Keratinocyte (primary cell): ENCODE measurements around the gene LOXHD1. TPM values are rescaled to one million over a fixed set of nuclear protein-coding genes. Genes with fewer than 3 reads are reported as not detected.

ENCODE experiments used
- DNase-seq: peaks from one replicate; pipeline ENCODE4 v3.0.0-alpha.2; 2011; ENCODE audit warnings: low read depth, missing footprints, low spot score
- FAIRE-seq: peaks from 2 replicates; lab custom pipeline; 2011; peaks lifted over from hg19 to GRCh38; lab: Jason Lieb, UNC
- H2AFZ ChIP-seq: 2 replicates; pipeline ENCODE4 v1.6.0; 2012; ENCODE audit warnings: low read length, control low read depth, inconsistent platforms; ENCODE audit not compliant: control insufficient read depth
- H3K27ac ChIP-seq: 2 replicates; pipeline ENCODE4 v1.5.1; 2011; ENCODE audit warnings: low read length; ENCODE audit not compliant: control insufficient read depth, insufficient read depth
- H3K27me3 ChIP-seq: 3 replicates; pipeline ENCODE4 v1.6.0; 2011; ENCODE audit warnings: low read length; ENCODE audit not compliant: control insufficient read depth, insufficient read depth; ENCODE audit errors: extremely low read depth
- H3K36me3 ChIP-seq, 2 experiments: 2 replicates in 1 of 2; 3 replicates in 1 of 2; pipeline ENCODE4 v1.5.1; 2011; ENCODE audit warnings: low read length in 2 of 2, mild to moderate bottlenecking in 1 of 2; ENCODE audit not compliant: control insufficient read depth in 2 of 2, insufficient read depth in 2 of 2; ENCODE audit errors: extremely low read depth in 1 of 2
- H3K4me1 ChIP-seq: 3 replicates; pipeline ENCODE4 v1.5.1; 2011; ENCODE audit warnings: low read length; ENCODE audit not compliant: control insufficient read depth, insufficient read depth; ENCODE audit errors: extremely low read depth
- H3K4me2 ChIP-seq: 3 replicates; pipeline ENCODE4 v1.6.0; 2011; ENCODE audit warnings: low read depth, low read length; ENCODE audit not compliant: control insufficient read depth, insufficient read depth; ENCODE audit errors: extremely low read depth
- H3K4me3 ChIP-seq, 3 experiments: fragments of 200-600 bp in 1 of 3; sonication (generic) in 1 of 3; 2 replicates in 2 of 3; 3 replicates in 1 of 3; pipeline ENCODE4 v1.5.1; 2011 to 2016; ENCODE audit warnings: low read length in 3 of 3, mild to moderate bottlenecking in 3 of 3, control low read depth in 2 of 3, inconsistent platforms in 1 of 3, low read depth in 1 of 3, mixed read lengths in 1 of 3, mixed run types in 1 of 3, moderate library complexity in 1 of 3; ENCODE audit not compliant: control insufficient read depth in 2 of 3, insufficient read depth in 2 of 3; ENCODE audit errors: extremely low read depth in 1 of 3
- H3K79me2 ChIP-seq: 2 replicates; pipeline ENCODE4 v1.6.0; 2012; ENCODE audit warnings: low read length; ENCODE audit not compliant: control insufficient read depth, insufficient read depth
- H3K9ac ChIP-seq: 3 replicates; pipeline ENCODE4 v1.6.0; 2011; ENCODE audit warnings: low read length; ENCODE audit not compliant: control insufficient read depth, insufficient read depth; ENCODE audit errors: extremely low read depth
- H3K9me1 ChIP-seq: 3 replicates; pipeline ENCODE4 v1.6.0; 2011; ENCODE audit warnings: low read length; ENCODE audit not compliant: control insufficient read depth, insufficient read depth; ENCODE audit errors: extremely low read depth
- H3K9me3 ChIP-seq: 2 replicates; pipeline ENCODE4 v1.5.1; 2012; ENCODE audit warnings: low read depth, low read length; ENCODE audit not compliant: control insufficient read depth
- H4K20me1 ChIP-seq: 3 replicates; pipeline ENCODE4 v1.6.0; 2011; ENCODE audit warnings: low read length; ENCODE audit not compliant: control insufficient read depth, insufficient read depth; ENCODE audit errors: extremely low read depth
- EZH2 ChIP-seq: IDR thresholded peaks from one replicate; pipeline ENCODE4 v1.6.1; 2012; ENCODE audit warnings: inconsistent platforms, mild to moderate bottlenecking, low read length, moderate library complexity
- dilution Hi-C: fragments of 300-500 bp; cut with MboI; formaldehyde crosslinking; loops from one replicate; pipeline ENCODE4 v1.7.0; 2020; ENCODE audit warnings: low sequenced_read_pairs; ENCODE audit not compliant: extremely low pct_ligation_motif_present
- polyA plus RNA-seq, 5 experiments: library from polyadenylated mRNA; depleted of rRNA in 3 of 5; stranded (reverse) in 3 of 5; stranded (forward) in 1 of 5; unstranded in 1 of 5; fragments of >200 nt; gene quantifications; 1 replicate in 1 of 5; 2 replicates in 3 of 5; 3 replicates in 1 of 5; pipeline versions ENCODE4 v1.2.1 to v1.2.3, GENCODE V29; 2011 to 2012; ENCODE audit warnings: missing spikeins in 2 of 5, low read depth in 1 of 5, low replicate concordance in 1 of 5
- TF ChIP-seq, protein P1 (sequence below), 3 experiments: IDR thresholded peaks in 1 of 3; conservative IDR thresholded peaks in 1 of 3; optimal IDR thresholded peaks in 1 of 3; 2 replicates in 2 of 3; 3 replicates in 1 of 3; pipeline versions ENCODE3 to v1.5.1; 2011; ENCODE audit warnings: low read length in 3 of 3, mild to moderate bottlenecking in 3 of 3, moderate library complexity in 2 of 3, control low read depth in 1 of 3, inconsistent platforms in 1 of 3; ENCODE audit not compliant: insufficient read depth in 2 of 3; ENCODE audit errors: extremely low read depth in 1 of 3

LOXHD1 gene
- polyA plus RNA-seq, 1 donor (not counting 4 experiments of a cell fraction or from before 2014, with no cell fraction given) = not detected

- Histone ChIP-seq H3K9me1 (no peaks in the 10 kb centered on the region), H3K27ac (no peak overlapping the region), H3K4me3 (no peak overlapping the region), H4K20me1 (no peaks in the 10 kb centered on the region), H3K27me3 (no peaks in the 10 kb centered on the region), H3K9me3 (no peaks in the 10 kb centered on the region), H3K36me3 (no peaks in the 10 kb centered on the region), H3K9ac (no peak overlapping the region), H3K79me2 (no peaks in the 10 kb centered on the region), H2AFZ (no peak overlapping the region), H3K4me2 (no peak overlapping the region), H3K4me1 (no peaks in the 10 kb centered on the region)
- DNase-seq (no peak), FAIRE-seq (no peak)
- TF ChIP-seq EZH2 = no peak
- TF ChIP-seq, protein P1, sequence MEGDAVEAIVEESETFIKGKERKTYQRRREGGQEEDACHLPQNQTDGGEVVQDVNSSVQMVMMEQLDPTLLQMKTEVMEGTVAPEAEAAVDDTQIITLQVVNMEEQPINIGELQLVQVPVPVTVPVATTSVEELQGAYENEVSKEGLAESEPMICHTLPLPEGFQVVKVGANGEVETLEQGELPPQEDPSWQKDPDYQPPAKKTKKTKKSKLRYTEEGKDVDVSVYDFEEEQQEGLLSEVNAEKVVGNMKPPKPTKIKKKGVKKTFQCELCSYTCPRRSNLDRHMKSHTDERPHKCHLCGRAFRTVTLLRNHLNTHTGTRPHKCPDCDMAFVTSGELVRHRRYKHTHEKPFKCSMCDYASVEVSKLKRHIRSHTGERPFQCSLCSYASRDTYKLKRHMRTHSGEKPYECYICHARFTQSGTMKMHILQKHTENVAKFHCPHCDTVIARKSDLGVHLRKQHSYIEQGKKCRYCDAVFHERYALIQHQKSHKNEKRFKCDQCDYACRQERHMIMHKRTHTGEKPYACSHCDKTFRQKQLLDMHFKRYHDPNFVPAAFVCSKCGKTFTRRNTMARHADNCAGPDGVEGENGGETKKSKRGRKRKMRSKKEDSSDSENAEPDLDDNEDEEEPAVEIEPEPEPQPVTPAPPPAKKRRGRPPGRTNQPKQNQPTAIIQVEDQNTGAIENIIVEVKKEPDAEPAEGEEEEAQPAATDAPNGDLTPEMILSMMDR (optimal IDR thresholded peaks at IDR 0.05 in 1 of 3, IDR thresholded peaks at IDR 0.05 in 1 of 3, conservative IDR thresholded peaks at IDR 0.05 in 1 of 3; ENCODE audit: extremely low read depth in 1 of 3, insufficient read depth in 2 of 3, low read length in 3 of 3) = no peak
- dilution Hi-C loops = no loop called here
Observed at GRCh38 chr18:46461993-46462392, 195.0 kb downstream of the LOXHD1 start.

DNA sequence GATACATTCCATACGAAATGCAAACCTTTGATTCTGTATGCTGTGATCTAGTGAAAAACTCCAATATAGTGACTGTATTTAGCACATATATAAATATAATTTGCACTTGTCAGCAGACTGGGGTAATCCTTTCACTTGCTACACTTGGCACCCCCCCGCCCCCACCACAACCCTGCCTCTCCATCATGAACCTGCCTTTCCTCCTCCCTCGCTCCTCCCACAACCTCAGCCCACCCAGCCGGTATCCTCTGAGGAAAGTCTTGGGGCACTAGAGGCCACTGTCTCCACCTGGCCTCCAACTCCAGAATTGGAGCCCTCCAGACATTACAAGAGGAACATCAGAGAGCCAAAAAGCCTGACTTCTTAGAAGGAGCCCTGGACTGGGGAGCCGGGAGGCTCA, 196.3 kb downstream of the LOXHD1 start:
- DNase-seq (no peak), FAIRE-seq (no peak)
- no peak overlapping the region for H3K9ac ChIP-seq
- no peak overlapping the region for H3K4me3 ChIP-seq
- TF ChIP-seq, protein P1 (optimal IDR thresholded peaks at IDR 0.05 in 1 of 3, IDR thresholded peaks at IDR 0.05 in 1 of 3, conservative IDR thresholded peaks at IDR 0.05 in 1 of 3; ENCODE audit: extremely low read depth in 1 of 3, insufficient read depth in 2 of 3, low read length in 3 of 3) = no peak
- TF ChIP-seq EZH2 = no peak
- no peaks in the 10 kb centered on the region for H3K4me1 ChIP-seq
- H3K9me1 ChIP-seq = no peaks in the 10 kb centered on the region
- no peak overlapping the region for H3K27ac ChIP-seq
- H3K4me2 ChIP-seq = no peak overlapping the region
- dilution Hi-C loops = no loop called here
- no peaks in the 10 kb centered on the region for H3K36me3 ChIP-seq
- no peaks in the 10 kb centered on the region for H3K79me2 ChIP-seq
- no peaks in the 10 kb centered on the region for H4K20me1 ChIP-seq
- no peak overlapping the region for H2AFZ ChIP-seq
- H3K27me3 ChIP-seq = no peaks in the 10 kb centered on the region
- no peaks in the 10 kb centered on the region for H3K9me3 ChIP-seq
